Left cardiac atrium (tissue), 4 donors: ENCODE results near the gene APLP2. TPM values are rescaled to one million over a fixed set of nuclear protein-coding genes. Genes with fewer than 3 reads are reported as not detected.
"Not testable (repeated sequence)": the region's sequence is repeated elsewhere in the genome, so short reads cannot be mapped to it uniquely, and the experiment has no call there.

Experiments used
- ATAC-seq, 2 donors: fragments of 200-7000 bp; cut with Tn5 transposase; one replicate each; pipeline ENCODE4 v1.9.1; 2020; ENCODE audit warnings: mild to moderate bottlenecking in 2 of 2, moderate library complexity in 2 of 2
- DNase-seq: peaks from one replicate; pipeline ENCODE4 v3.0.0-alpha.2; 2020
- intact Hi-C, 2 donors: fragments of 100-400 bp; cut with DNase I; formaldehyde crosslinking; loops; one replicate each; pipeline versions ENCODE4 v1.14.1 to v1.15.1; 2022 to 2023
- total RNA-seq, 2 donors: library from RNA; stranded (reverse); fragmentation: NEBNext Ultra II Directional; extraction: Animal tissue kit (Norgen Biotek cat#: 25700); gene quantifications; one replicate each; pipeline ENCODE4 v1.2.1, GENCODE V29; 2021
- donor health status: DM: no; HTN: yes; CAD: no.
- donor health status: DM: no; HTN: yes; CAD: no; lungs with severe emphysema.
- donor health status: DM: yes; HTN: yes; CAD: no.
- donor health status: Dilated cardiomyopathy.

Gene APLP2
- total RNA-seq, 2 donors from 2014 or later, result 298 to 322 TPM

DNA sequence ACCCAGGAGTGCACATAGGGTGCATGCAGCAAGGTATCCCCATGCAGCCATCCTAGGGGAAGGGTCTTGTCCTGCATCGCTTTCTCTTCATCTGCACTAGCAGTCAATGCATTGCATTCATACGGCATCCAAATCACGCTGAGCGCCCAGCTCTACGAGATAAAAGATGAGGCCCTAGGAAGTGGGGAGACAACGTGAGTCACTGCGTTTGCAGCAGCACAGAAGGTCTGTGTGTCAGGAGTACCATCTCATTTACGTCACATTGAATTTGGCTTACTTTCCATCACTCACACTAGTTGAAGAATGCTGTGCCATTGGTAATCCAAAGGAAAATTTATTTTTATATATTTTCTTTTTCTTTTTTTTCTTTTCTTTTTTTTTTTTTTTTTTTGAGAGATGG lies 87.4 kb downstream of the APLP2 start:
- intact Hi-C loops, result no loop called here
- no peak for ATAC-seq
- no peak for DNase-seq

DNA sequence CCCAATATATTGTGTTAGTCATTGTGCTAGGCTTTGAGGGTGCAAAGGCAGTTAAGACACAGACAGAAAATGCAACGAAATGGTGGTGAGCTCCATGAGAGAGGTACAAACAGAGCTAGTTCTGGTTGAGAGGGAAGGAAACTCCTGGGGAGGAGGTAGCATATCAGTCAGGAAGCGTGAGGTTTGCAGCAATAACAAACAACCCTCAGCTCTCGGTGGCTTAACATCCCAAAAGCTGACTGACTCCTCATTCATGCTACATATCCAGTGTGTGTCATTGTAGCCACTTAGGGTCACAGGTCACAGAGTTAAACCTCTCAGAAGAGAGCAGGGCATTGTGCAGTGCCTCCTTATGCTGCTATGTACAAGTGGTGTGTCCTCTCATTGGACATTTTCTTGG lies 88.1 kb downstream of the APLP2 start:
- intact Hi-C loops, result no loop called here
- ATAC-seq, result no peak
- no peak for DNase-seq

DNA sequence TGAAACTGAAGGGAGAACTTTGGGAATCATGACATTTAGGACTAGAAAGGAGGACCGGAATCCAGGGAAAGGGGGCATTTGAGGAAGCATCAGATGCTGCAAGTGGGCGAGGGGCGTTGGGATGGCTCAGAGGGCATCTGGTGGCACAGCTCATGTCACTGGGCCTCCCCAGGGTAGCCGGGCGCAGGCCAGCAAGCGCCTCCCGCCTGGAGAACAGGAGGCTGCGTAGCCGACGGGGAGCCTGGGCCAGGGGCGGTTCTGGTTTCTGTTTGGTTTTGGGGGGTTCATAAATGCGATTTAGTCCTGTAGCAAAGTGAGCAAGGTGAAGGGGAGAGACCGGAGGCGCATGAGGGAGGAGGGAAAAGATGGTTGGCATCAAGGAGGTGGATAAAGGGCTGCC lies 89.4 kb downstream of the APLP2 start:
- DNase-seq, result no peak
- ATAC-seq, result no peak
- intact Hi-C loops, result no loop called here

DNA sequence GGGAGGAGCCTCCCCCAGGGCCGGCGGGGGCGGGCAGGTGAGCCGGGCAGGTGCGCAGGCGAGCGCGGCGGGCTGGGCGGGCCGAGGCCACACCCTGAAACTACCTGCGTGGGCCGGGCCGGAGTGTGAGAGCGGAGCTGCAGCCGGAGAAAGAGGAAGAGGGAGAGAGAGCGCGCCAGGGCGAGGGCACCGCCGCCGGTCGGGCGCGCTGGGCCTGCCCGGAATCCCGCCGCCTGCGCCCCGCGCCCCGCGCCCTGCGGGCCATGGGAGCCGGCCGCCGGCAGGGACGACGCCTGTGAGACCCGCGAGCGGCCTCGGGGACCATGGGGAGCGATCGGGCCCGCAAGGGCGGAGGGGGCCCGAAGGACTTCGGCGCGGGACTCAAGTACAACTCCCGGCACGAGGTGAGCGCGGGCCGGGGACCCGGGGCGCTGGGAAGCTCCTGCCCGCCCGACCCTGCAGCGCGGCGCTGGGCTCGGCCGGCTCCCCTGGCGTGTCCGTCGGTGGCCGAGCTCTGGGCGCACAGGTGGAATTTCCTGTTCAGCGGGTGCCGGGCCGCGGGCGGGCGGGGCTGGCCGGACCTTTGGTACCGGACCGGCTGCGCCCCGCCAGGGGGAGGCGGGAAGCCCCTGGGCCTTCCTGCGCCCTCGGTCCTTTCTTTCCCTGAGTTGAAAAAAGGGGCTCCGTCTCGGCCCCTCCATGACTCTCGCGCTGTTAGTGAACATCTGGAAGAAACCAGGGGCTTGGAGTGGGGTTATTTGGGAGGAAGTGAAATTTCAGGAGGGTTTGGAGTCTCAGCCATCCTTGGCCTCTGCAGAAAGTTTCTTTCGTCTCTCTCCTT lies 90.2 kb downstream of the APLP2 start, which contains the start of gene ST14:
ST14 (plus strand) TSS at position 126 of the 841 bp plus-strand sequence; CDS start at position 324, 198 bp downstream.
- ATAC-seq, result peak in 1 of 2 donors; percentile 44
- intact Hi-C loops, result no loop called here
- no peak for DNase-seq

DNA sequence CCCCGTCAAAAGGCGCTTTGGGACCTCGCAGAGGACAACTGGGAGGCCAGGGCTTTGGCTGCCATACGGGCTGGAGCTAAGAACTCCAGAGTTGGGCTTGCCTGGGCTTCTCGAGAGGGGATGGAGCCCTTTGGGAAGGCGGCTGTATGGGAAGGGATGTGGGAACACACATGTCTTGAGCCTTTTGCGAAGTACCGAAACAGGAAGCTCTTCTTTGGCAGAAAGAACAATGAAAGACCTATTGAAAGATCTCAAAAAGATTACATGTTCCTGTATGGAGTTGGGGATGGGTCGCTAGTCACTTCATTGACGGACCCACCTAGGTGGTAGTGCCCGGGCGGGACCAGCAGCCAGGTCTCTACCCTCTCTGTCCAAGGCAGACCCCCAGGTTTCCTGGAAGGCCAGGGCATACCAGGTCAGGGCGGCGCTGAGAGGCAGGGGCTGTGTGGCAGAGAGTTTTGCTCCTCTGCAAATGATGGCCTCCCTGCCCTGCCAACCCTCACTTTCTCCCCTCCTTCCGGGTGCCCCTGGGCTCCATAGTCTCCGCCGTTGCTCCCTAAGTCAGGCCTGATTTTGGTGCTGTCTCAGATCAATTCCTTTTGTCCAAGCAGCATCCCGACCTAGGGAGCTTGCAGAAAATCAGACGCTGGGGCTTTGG lies 90.9 kb downstream of the APLP2 start:
- intact Hi-C loops, result no loop called here
- ATAC-seq (no peak), DNase-seq (no peak)

DNA sequence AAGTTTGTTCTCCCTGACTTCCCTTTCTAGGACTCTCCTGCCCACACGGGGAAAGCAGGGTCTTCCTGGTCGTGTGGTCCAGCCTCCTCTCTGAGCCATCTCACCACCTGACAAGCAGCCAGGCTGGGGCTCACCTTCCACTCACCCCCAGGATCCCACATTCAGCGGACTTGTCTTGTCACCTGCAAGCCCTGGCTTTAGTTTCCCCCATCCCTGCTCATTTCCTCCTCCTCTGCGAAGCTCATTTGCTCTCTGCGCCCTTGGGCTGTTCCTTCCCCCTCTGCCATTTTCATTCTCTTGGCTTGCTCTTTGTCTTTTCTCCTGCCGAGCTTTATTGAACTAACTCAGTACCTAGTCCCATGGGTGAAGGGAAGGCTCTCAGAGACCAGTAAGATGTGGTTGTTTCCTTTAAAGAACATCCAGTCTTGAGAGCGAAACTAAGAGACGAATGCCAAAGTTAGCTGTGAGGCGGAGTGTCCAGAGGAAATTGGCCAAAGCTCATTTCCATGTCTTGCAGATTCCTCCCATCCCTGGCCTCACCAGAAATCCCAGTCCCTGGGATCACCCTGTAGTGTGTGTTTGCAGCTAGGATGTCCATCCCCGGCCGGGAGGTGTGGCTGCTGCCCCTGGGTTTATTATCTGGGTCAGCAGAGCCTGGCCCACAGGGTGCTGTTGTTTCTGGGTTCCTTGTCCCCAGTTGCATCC lies 91.9 kb downstream of the APLP2 start:
- intact Hi-C loops, result no loop called here
- no peak for DNase-seq

DNA sequence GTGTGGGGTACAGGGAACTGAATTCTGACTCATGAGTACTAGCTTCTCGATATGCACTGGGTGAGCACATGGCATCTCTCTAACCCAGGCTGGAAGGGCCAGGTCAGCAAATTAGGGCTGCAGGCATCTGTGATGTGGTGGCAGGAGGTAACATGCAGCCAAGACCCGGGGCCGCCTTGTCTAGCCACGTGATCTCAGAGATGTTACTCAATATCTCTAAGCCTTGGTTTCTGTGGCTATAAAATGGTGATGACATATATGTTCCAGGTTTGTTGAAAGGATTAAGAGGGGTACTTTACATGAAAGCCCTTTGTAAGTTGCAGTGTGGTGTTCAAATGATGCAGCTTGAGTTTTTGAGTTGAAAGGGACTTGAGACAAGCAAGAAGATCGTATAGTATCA lies 93.0 kb downstream of the APLP2 start:
- DNase-seq, result no peak
- intact Hi-C loops, result no loop called here
- ATAC-seq, result peak in 1 of 2 donors; percentile 18

More for the DNA sequence above, 91.9 kb downstream of the APLP2 start:
- ATAC-seq, result no peak

DNA sequence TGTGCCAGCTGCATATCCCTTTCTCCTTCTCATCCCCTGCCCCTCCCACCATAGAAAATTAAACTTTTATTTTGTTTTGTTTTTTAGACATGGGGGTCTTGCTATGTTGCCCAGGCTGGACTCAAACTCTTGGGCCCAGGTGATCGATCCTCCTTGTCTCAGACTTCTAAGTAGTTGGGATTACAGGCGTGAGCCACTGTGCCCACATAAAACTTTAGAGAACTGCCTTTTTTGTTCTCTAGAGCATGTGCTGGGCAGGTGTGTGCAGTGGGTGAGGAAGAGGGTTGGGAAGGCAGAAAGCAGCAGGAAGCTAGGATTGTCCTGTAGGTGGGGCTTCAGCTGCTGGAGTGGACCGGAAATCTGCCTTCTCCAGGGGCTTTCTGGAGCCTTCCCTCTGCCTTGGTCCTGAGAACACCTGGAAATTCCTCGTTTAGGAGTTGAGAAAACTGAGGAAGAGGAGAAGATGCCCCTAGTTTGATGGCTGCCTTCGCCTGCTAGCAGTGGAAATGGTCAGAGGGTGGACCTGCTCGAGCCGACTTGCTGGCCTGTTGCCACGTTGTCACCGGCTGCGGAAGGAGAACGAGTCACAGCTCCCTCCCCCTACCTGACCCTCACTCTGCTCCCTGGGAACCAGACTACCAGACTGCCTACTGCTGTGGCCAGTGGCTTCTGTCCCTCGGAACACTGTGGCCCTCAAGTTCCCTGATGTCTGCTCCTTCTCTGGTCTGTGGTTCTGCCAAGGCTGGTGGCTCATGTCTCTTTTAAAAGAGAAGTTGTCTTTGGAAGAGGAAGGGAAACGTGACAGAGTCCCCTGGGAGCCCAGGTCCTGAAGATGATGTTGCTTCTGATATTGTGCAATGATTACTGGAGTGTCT lies 93.9 kb downstream of the APLP2 start:
- ATAC-seq, result peak in 1 of 2 donors; percentile 9
- no peak for DNase-seq
- intact Hi-C loops, result no loop called here

DNA sequence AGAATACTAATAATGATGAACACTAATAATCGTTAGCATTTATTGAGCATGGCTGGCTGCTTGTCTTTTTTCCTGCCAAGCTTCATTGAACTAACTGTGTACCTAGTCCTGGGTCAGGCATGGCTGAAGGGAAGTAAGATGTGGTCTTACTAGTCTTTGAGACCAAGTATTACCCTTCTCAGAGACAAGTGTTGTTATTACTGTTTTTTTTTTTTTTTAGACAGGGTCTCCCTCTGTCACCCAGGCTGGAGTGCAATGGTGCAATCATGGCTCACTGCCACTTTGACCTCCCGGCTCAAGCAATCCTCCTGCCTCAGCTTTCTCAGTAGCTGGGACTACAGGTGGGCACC lies 94.5 kb downstream of the APLP2 start:
- ATAC-seq, result no peak
- DNase-seq, result no peak
- intact Hi-C loops, result no loop called here

DNA sequence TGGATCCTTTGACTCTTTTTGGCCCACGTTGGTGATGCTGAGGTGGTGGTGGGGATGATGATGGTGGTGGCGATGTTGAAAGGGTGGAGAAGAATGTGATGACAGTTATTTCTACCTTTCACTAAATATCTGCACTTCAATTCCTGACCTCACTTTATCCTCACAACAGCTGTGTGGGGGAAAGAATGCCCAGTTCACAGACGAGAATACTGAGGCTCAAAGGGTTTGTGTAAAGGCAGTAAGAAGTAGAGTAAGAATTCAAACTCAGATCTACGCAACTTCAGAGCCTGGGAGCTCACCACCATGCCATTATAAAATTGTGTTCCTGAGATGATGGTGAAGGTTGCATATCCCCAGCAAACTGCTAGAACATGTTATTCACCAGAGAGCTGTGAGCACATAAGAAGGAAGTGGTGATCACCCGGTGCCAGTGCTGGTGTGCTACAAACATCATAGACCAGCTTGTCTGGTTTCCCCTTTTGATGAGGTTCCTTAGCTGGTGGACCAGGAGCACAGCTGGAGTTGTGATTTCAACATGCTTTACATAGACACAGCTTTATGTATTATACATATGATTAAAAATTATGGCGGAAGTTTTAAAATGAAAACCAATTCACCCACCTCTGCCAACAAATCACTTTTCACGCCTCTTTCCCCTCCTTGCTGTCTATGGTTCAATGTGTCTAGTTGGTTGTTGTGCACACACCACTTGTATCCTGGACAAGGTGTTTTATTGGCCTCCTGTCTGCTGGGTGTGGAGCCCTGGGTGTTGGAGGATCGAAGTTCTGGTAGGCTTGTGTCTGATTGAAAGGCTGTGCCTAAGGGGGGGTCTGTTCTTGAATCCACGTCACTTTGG lies 96.1 kb downstream of the APLP2 start:
- ATAC-seq (peak in 1 of 2 donors; percentile 24), DNase-seq (no peak)
- intact Hi-C loops, result no loop called here

DNA sequence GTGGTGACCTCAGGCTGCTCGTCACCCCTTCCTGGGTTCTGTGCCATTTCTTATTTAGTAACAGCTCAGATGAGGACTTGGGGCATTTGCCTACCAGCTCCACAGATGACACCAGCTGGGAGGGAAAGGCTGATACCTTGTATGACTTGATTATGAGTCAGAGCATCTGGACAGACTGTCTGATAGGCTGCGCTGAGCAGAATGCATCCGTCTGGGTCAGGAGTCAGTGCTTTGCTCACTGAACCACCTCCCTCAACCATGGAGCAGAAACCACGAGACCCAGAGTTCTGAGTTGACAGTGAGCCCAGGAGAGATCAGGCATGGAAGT lies 96.7 kb downstream of the APLP2 start:
- intact Hi-C loops, result no loop called here
- ATAC-seq (peak; percentile 31 to 94), DNase-seq (no peak)

DNA sequence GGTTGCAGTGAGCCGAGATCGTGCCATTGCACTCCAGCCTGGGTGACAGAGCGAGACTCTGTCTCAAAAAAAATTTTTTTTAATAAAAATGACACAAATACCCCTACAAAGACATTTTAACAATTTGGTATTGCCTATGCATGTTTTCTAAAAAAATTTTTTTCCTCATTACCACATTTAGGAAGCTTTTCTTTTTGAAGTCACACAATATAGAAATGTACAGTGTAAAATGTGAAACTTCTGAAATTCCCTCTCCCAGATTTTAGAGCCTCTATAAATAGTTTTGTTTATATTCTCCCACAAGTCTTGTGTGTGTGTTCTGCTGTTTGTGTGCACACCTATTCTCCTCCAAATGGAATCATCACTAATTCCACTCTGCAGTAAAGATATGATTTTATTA lies 97.5 kb downstream of the APLP2 start:
- ATAC-seq, result no peak
- intact Hi-C loops, result no loop called here
- no peak for DNase-seq

DNA sequence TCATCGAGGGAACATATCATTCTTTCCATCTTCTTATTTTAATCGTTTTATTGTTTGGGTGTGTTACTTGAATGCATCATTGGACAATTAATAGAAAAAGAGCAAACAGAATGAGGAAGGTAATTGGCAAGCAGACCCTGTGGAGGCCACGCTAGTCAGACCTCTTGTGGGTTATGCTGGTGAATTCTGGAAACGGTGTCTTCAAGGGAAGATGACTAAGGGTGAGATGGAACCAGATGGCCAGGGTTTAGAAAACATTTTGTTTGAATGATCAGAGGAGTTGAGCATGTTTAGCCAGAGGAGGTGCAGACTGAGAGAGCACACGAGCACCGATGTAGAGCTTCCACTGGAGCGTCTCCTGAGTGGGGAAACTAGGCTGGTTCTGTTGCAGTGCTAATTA lies 98.4 kb downstream of the APLP2 start:
- intact Hi-C loops, result no loop called here
- DNase-seq, result no peak
- ATAC-seq, result no peak

DNA sequence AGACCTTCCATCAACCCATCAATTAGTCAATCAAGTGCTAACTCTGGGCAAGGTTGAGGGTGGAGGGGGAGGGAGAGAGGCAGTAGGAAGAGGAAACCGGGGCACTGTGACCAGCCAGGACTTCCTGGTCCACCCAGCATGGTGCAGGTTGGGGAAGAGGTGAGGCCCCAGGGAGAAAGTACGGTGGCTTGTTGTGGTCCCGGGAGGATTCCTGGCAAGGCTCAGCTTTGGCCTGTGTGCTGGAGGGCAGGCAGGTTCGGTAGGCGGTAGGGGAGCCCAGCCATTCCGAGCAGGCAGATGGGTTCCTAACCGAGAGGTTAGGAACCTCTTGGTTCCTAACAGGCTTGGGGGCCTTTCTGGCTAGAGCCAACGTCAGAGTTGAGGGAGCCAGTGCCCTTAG lies 100.7 kb downstream of the APLP2 start:
- no peak for DNase-seq

DNA sequence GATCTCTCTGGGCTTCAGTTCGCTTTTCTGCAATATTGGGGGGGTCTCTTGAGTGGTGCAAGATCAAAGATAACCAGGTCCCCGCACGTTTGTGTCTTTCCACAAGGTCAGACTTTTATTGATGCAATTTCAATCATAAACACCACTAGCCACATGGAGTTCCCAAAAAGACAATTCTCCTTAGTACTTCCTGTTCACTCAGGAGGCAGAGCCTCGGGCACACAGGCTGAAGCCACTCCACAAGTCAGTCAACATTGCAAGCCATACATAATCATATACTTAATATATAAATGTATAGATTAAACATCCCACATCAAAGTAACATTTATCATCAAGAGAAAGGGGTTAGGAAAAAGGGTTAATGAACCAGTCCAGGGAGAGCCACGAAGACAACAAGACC lies 101.8 kb downstream of the APLP2 start:
- intact Hi-C loops, result no loop called here
- DNase-seq (no peak), ATAC-seq (no peak)

More for the DNA sequence above, 100.7 kb downstream of the APLP2 start:
- ATAC-seq, result no peak
- intact Hi-C loops, result no loop called here

DNA sequence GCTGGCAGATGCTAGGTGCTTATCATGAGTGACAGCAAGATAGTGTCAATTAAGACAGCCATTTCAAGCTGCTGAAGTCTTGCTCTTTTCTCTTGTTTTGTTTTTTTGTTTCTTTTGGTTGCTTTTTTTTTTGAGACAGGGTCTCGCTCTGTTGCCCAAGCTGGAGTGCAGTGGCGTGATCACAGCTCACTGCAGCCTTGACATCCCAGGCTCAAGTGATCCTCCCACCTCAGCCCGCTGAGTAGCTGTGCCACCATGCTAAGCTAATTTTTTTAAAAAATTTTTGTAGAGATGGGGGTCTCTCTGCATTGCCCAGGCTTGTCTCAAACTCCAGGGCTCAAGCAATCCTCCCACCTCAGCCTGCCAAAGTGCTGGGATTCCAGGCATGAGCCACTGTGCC lies 102.3 kb downstream of the APLP2 start:
- DNase-seq, intact Hi-C loops, ATAC-seq: not testable (repeated sequence)

DNA sequence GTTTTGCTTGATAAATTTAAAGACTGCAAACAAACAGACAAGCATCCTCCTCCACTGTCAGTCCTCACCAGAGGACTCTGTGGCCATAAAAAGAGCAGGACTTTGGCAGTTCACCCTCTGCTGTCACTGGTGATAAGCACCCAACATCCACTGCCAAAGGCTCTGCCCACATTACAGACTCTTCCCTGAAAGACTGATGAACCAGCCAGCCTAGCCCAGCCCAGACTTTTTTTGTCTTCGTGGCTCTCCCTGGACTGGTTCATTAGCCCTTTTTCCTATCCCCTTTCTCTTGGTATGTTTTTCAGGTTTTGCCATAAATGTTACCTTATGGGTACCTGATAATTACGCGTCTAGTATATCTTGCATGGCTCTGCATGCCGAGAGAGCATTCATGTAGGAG lies 104.9 kb downstream of the APLP2 start:
- no peak for ATAC-seq
- intact Hi-C loops, result no loop called here
- DNase-seq, result no peak

DNA sequence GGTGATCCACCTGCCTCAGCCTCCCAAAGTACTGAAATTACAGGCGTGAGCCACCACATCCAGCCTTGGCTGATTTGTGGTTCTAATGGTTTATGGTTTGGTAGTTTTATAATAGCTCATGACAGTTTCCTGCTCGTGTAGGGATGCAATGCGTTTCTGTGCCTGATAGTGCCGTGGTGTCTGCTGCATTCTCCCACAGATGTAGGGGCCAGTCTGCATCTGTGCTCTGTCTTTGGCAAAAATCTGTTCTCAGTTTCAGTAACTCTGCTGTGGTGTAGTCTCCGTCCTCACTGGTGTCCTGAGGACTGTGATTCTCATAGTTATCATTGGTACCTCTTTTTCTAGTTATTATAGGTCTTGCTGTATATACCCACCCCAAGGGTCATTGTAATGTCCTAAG lies 106.2 kb downstream of the APLP2 start:
- DNase-seq (no peak), ATAC-seq (no peak)
- intact Hi-C loops, result no loop called here
